ENCODE measurements around the gene LCN1. TPM values are rescaled to one million over a fixed set of nuclear protein-coding genes. Genes with fewer than 3 reads are reported as not detected.

Gene LCN1
- not detected for total RNA-seq (ENCODE audit: unreplicated experiment)
- long read RNA-seq, result 0 reads

DNA sequence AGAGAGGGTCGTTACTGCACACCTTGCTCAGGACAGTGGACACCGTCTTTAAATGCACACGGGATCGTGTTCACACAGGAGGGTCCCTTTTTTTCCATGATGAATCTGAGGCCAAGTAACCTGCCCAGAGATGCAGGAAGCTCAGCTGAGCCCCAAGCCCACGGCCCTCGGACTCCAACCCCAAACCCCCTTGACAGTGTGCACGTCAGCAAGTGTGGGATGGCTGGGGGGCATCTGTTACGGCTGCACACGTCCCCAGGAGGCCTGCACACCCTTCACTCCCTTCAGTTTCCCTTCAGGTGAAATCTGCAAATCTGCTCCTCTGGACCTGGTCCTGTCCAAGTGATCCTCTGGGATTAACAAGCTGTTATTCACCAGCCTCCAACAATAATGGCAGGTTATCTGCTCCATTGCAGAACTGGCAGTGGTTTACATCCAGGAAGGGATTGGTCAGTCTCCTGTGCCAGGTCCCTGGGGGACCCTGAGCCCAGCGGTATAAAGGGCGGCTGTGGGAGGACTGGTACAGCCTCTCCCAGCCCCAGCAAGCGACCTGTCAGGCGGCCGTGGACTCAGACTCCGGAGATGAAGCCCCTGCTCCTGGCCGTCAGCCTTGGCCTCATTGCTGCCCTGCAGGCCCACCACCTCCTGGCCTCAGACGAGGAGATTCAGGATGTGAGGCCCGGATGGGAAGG is at the start of gene LCN1:
LCN1 (plus strand) TSS at position 525 of the 692 bp plus-strand sequence; CDS start at position 583, 58 bp downstream.
- DNase-seq (ENCODE audit: low spot score), result no peak
- TF ChIP-seq, protein P1, sequence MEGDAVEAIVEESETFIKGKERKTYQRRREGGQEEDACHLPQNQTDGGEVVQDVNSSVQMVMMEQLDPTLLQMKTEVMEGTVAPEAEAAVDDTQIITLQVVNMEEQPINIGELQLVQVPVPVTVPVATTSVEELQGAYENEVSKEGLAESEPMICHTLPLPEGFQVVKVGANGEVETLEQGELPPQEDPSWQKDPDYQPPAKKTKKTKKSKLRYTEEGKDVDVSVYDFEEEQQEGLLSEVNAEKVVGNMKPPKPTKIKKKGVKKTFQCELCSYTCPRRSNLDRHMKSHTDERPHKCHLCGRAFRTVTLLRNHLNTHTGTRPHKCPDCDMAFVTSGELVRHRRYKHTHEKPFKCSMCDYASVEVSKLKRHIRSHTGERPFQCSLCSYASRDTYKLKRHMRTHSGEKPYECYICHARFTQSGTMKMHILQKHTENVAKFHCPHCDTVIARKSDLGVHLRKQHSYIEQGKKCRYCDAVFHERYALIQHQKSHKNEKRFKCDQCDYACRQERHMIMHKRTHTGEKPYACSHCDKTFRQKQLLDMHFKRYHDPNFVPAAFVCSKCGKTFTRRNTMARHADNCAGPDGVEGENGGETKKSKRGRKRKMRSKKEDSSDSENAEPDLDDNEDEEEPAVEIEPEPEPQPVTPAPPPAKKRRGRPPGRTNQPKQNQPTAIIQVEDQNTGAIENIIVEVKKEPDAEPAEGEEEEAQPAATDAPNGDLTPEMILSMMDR (IDR thresholded peaks at IDR 0.05; ENCODE audit: unreplicated experiment), result no peak
- Mint-ChIP-seq H3K4me3 (ENCODE audit: unreplicated experiment) (no peak within 1 kb of the TSS), H3K9me3 (ENCODE audit: unreplicated experiment) (no peaks in the 10 kb centered on the region), H3K27ac (ENCODE audit: unreplicated experiment) (peak within 1 kb of the TSS; percentile 57), H3K27me3 (ENCODE audit: unreplicated experiment) (peaks cover 4% of the 10 kb centered on the region), H3K36me3 (ENCODE audit: low read depth, unreplicated experiment) (no peaks in the 10 kb centered on the region), H3K4me1 (ENCODE audit: unreplicated experiment) (peaks cover 15% of the 10 kb centered on the region)

DNA sequence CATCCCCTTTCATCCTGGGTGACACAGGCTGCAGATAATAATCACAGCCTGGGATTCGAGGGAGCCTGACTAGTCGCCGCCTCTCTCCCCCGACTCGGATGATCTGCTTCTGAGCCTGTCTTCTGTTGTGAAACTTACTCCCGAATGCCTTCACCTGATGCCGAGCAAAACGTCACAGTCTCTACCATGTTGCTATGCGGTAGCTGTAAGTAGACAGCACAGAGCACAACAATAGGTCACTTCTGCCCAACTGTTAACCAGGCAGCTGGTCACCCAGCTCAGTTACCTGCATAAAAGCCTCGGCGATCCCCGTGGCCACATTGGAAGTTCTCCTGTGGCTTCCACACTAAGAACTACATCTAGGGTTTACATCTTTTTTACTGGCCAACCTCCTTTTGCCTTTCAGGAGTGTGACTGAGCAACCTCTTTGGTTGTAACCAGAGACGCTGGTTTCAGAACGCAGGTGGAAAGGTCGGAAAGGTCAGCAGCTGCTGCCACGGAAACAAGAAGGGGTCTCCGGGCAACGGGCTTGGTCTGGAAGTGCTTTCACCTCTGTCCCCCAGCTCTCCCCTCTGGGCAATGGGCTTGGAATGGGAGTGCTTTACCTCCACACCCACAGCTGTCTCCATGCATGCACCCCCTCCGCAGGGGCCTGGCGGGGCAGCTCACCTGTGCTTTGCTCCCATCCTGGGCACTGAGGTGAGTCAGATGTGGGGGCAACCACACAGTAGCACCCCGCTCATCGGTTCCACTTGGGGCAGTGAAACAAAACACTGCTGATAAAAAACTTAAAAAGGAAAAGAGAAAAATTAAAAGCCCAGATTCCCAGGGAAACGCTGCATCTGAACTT is 49.2 kb upstream of the LCN1 start:
- H3K9me3 Mint-ChIP-seq (ENCODE audit: unreplicated experiment), result no peaks in the 10 kb centered on the region
- H3K27ac Mint-ChIP-seq (ENCODE audit: unreplicated experiment), result no peak overlapping the region
- H3K4me3 Mint-ChIP-seq (ENCODE audit: unreplicated experiment), result no peak overlapping the region
- H3K36me3 Mint-ChIP-seq (ENCODE audit: low read depth, unreplicated experiment), result no peaks in the 10 kb centered on the region
- H3K4me1 Mint-ChIP-seq (ENCODE audit: unreplicated experiment), result no peaks in the 10 kb centered on the region
- no peaks in the 10 kb centered on the region for H3K27me3 Mint-ChIP-seq (ENCODE audit: unreplicated experiment)
- TF ChIP-seq, protein P1 (IDR thresholded peaks at IDR 0.05; ENCODE audit: unreplicated experiment), result no peak
- DNase-seq (ENCODE audit: low spot score), result no peak

DNA sequence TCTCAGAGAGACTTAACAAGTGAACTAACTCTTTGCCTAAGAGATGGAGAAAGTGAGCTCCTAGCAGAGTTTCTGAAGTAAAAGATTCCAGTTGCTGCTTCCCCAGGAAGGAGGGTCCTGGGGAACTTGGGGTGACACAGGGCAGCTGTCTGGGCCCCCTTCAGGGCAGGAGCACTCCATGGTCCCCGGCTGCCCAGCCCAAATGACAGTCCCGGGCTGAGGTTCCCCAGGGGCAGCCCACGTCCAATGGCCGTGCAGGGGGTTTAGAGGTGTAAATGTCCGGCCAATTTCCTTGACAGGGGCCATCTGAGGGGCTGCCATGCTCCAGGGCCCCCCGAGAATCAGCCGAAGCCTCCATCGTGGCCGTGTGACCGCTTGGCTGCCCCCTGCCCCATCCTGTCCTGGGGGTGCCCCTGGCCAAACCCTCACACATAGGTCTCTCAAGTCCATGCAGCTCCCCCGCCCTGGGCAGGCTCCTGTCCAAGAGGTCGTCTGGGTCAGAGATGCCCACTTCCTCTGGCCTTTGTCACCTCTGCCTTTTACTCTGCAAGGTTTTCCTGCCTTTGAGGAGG is 47.2 kb upstream of the LCN1 start:
- no peaks in the 10 kb centered on the region for H3K4me1 Mint-ChIP-seq (ENCODE audit: unreplicated experiment)
- H3K36me3 Mint-ChIP-seq (ENCODE audit: low read depth, unreplicated experiment), result no peaks in the 10 kb centered on the region
- TF ChIP-seq, protein P1 (IDR thresholded peaks at IDR 0.05; ENCODE audit: unreplicated experiment), result no peak
- H3K9me3 Mint-ChIP-seq (ENCODE audit: unreplicated experiment), result no peaks in the 10 kb centered on the region
- H3K4me3 Mint-ChIP-seq (ENCODE audit: unreplicated experiment), result no peak overlapping the region
- DNase-seq (ENCODE audit: low spot score), result no peak
- H3K27me3 Mint-ChIP-seq (ENCODE audit: unreplicated experiment), result peaks cover 8% of the 10 kb centered on the region
- no peak overlapping the region for H3K27ac Mint-ChIP-seq (ENCODE audit: unreplicated experiment)

DNA sequence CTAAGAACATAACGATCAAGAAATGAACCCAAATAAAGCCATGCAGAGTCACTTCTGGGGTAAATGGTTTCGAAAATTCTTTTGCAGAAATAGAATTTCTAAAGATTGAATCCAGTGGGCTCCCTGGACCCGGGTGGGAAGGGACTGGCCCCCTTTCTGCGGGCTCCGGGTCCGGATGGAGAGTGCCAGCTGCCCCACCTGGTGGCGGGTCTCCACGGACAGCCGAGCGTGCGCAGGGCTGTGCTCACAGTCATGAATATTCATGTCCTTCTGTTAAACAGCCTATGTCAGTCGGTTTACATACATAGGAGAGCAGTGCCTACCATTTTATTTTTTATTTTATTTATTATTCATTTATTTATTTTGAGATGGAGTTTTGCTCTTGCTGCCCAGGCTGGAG is 46.3 kb upstream of the LCN1 start:
- Mint-ChIP-seq H3K27me3 (ENCODE audit: unreplicated experiment) (peaks cover 8% of the 10 kb centered on the region), H3K36me3 (ENCODE audit: low read depth, unreplicated experiment) (no peaks in the 10 kb centered on the region), H3K4me3 (ENCODE audit: unreplicated experiment) (no peak overlapping the region), H3K4me1 (ENCODE audit: unreplicated experiment) (no peaks in the 10 kb centered on the region), H3K9me3 (ENCODE audit: unreplicated experiment) (no peaks in the 10 kb centered on the region), H3K27ac (ENCODE audit: unreplicated experiment) (no peak overlapping the region)
- peak; percentile 67 for DNase-seq (ENCODE audit: low spot score)
- TF ChIP-seq, protein P1 (IDR thresholded peaks at IDR 0.05; ENCODE audit: unreplicated experiment), result peak; percentile 39

Measured in endothelial cell (in vitro differentiated cells).